Transverse colon (tissue), 4 donors: Measurements from ENCODE around the gene DESI2.

Experiments
- CTCF ChIP-seq, 5 experiments: fragments of 200-600 bp in 3 of 5; fragments of 450-650 bp in 2 of 5; sonication (generic) in 3 of 5; IDR thresholded peaks; 1 replicate in 2 of 5; 2 replicates in 3 of 5; pipeline ENCODE4 v1.5.1; 2016 to 2017; ENCODE audit warnings: antibody characterized with exemption in 5 of 5, inconsistent platforms in 3 of 5, mild to moderate bottlenecking in 2 of 5, moderate library complexity in 1 of 5
- EP300 ChIP-seq: sonication (generic); formaldehyde crosslinking; IDR thresholded peaks from one replicate; pipeline ENCODE4 v1.6.1; 2017; ENCODE audit warnings: antibody characterized with exemption, low read depth
- POLR2A ChIP-seq: fragments of 450-650 bp; IDR thresholded peaks from one replicate; pipeline ENCODE4 v1.6.1; 2016; ENCODE audit warnings: antibody characterized with exemption, mild to moderate bottlenecking, moderate library complexity
- POLR2AphosphoS5 ChIP-seq, 3 donors: sonication (generic); formaldehyde crosslinking; IDR thresholded peaks; one replicate each; pipeline ENCODE4 v1.6.1; 2016; ENCODE audit warnings: antibody characterized with exemption in 3 of 3

- TF ChIP-seq CTCF (IDR thresholded peaks at IDR 0.05) = no peak
- no peak for TF ChIP-seq POLR2A
- TF ChIP-seq EP300 = no peak
- TF ChIP-seq POLR2AphosphoS5 (IDR thresholded peaks at IDR 0.05) = no peak
Measured at GRCh38 chr1:244653439-244654107, 647 bp downstream of the DESI2 start.
